IMR-90 (cell line): ENCODE measurements around the gene RMND5A. TPM values are rescaled to one million over a fixed set of nuclear protein-coding genes. Genes with fewer than 3 reads are reported as not detected.

Experiments
- ATAC-seq: fragments of 200-7000 bp; cut with Tn5 transposase; 2 replicates; pipeline ENCODE4 v1.9.1; 2020; ENCODE audit warnings: low read depth, mild to moderate bottlenecking, moderate library complexity
- BruUV-seq: library from RNA; stranded (reverse); fragments of 400-500 nt; replicated peaks from 2 replicates; lab custom pipeline; 2021; lab: Mats Ljungman, UMichigan
- CTCF ChIA-PET: fragments of 300-600 bp; formaldehyde crosslinking; extraction: SDS; loops from one replicate; lab custom pipeline; 2021; ENCODE audit warnings: antibody characterized with exemption; lab: Yijun Ruan, JAX
- POLR2A ChIA-PET: fragments of 300-600 bp; sonication (Branson Sonifier 250); formaldehyde crosslinking; loops from one replicate; lab custom pipeline; 2022; ENCODE audit warnings: antibody characterized with exemption; ENCODE audit not compliant: unreplicated experiment; lab: Charles Lee
- DNase-seq: peaks from one replicate; pipeline ENCODE4 v3.0.0; 2013
- H2AFZ ChIP-seq: replicated peaks from 2 replicates; pipeline ENCODE3; 2013; ENCODE audit warnings: low read length, mild to moderate bottlenecking; ENCODE audit not compliant: poor library complexity
- H2AK5ac ChIP-seq: 2 replicates; pipeline ENCODE4 v1.6.1; 2013; ENCODE audit warnings: low read depth, low read length, inconsistent platforms
- H2AK9ac ChIP-seq: replicated peaks from 2 replicates; pipeline ENCODE3; 2013; ENCODE audit warnings: mild to moderate bottlenecking, low read depth, low read length, moderate library complexity; ENCODE audit not compliant: poor library complexity
- H2BK120ac ChIP-seq: 2 replicates; pipeline ENCODE4 v1.6.1; 2013; ENCODE audit warnings: low read depth, low read length, inconsistent platforms
- H2BK15ac ChIP-seq: 3 replicates; pipeline ENCODE4 v1.6.1; 2013; ENCODE audit warnings: low read depth, low read length, inconsistent platforms
- H2BK20ac ChIP-seq: 2 replicates; pipeline ENCODE4 v1.6.1; 2013; ENCODE audit warnings: low read depth, mild to moderate bottlenecking, inconsistent platforms, low read length, moderate library complexity
- H2BK5ac ChIP-seq: 2 replicates; pipeline ENCODE4 v1.6.1; 2013; ENCODE audit warnings: mild to moderate bottlenecking, low read depth, low read length, inconsistent platforms; ENCODE audit not compliant: poor library complexity, severe bottlenecking
- H3K14ac ChIP-seq: replicated peaks from 2 replicates; pipeline ENCODE4 v1.6.1; 2013; ENCODE audit warnings: low read depth, low read length, inconsistent platforms
- H3K18ac ChIP-seq: 2 replicates; pipeline ENCODE4 v1.6.1; 2013; ENCODE audit warnings: low read depth, low read length, control low read depth
- H3K23ac ChIP-seq: 2 replicates; pipeline ENCODE4 v1.6.1; 2013; ENCODE audit warnings: low read depth, low read length, inconsistent platforms
- H3K27ac ChIP-seq: 2 replicates; pipeline ENCODE4 v1.5.1; 2013; ENCODE audit warnings: mild to moderate bottlenecking, control low read depth, low read length; ENCODE audit not compliant: insufficient read depth
- H3K27me3 ChIP-seq: 2 replicates; pipeline ENCODE4 v1.6.1; 2013; ENCODE audit warnings: low read length; ENCODE audit not compliant: control insufficient read depth, insufficient read depth
- H3K36me3 ChIP-seq: 2 replicates; pipeline ENCODE4 v1.6.1; 2013; ENCODE audit warnings: low read length, mixed read lengths; ENCODE audit not compliant: control insufficient read depth, insufficient read depth
- H3K4ac ChIP-seq: 2 replicates; pipeline ENCODE4 v1.6.1; 2013; ENCODE audit warnings: low read depth, low read length, inconsistent platforms
- H3K4me1 ChIP-seq: 2 replicates; pipeline ENCODE4 v1.6.1; 2013; ENCODE audit warnings: low read length, mixed read lengths; ENCODE audit not compliant: control insufficient read depth, insufficient read depth
- H3K4me2 ChIP-seq: 2 replicates; pipeline ENCODE4 v1.6.1; 2013; ENCODE audit warnings: low read depth, mild to moderate bottlenecking, control low read depth, low read length, moderate library complexity
- H3K4me3 ChIP-seq: 2 replicates; pipeline ENCODE4 v1.5.1; 2013; ENCODE audit warnings: low read depth, mild to moderate bottlenecking, control low read depth, low read length, moderate library complexity; ENCODE audit not compliant: insufficient read depth
- H3K56ac ChIP-seq: 2 replicates; pipeline ENCODE4 v1.6.1; 2013; ENCODE audit warnings: low read length, inconsistent platforms; ENCODE audit not compliant: insufficient read depth; ENCODE audit errors: extremely low read depth
- H3K79me1 ChIP-seq, 2 experiments: 2 replicates each; pipeline ENCODE4 v1.6.1; 2013; ENCODE audit warnings: low read length in 2 of 2, inconsistent platforms in 1 of 2, low read depth in 1 of 2
- H3K9ac ChIP-seq: 2 replicates; pipeline ENCODE4 v1.6.1; 2013; ENCODE audit warnings: low read depth, low read length, control low read depth
- H3K9me1 ChIP-seq: 2 replicates; pipeline ENCODE4 v1.6.1; 2013; ENCODE audit warnings: low read length, inconsistent platforms; ENCODE audit not compliant: insufficient read depth
- H3K9me3 ChIP-seq: 2 replicates; pipeline ENCODE4 v1.6.1; 2013; ENCODE audit warnings: low read length; ENCODE audit not compliant: control insufficient read depth, insufficient read depth
- H4K20me1 ChIP-seq: 2 replicates; pipeline ENCODE4 v1.6.1; 2013; ENCODE audit warnings: low read length, inconsistent platforms; ENCODE audit not compliant: insufficient read depth
- H4K5ac ChIP-seq: 2 replicates; pipeline ENCODE4 v1.6.1; 2013; ENCODE audit warnings: mild to moderate bottlenecking, low read depth, low read length, control low read depth
- H4K8ac ChIP-seq, 2 experiments: 2 replicates each; pipeline ENCODE4 v1.6.1; 2013; ENCODE audit warnings: low read depth in 2 of 2, low read length in 2 of 2, control low read depth in 1 of 2, inconsistent platforms in 1 of 2
- H4K91ac ChIP-seq: 2 replicates; pipeline ENCODE4 v1.6.1; 2013; ENCODE audit warnings: low read depth, low read length, inconsistent platforms; ENCODE audit not compliant: insufficient read depth
- BHLHE40 ChIP-seq: fragments of 150-350 bp; IDR thresholded peaks from 2 replicates; pipeline ENCODE4 v1.6.1; 2016; ENCODE audit warnings: mild to moderate bottlenecking, low read depth, low read length
- MAFK ChIP-seq: IDR thresholded peaks from 2 replicates; pipeline ENCODE4 v1.6.1; 2012; ENCODE audit warnings: low read depth, low read length, improper control_type of control experiment
- SMC3 ChIP-seq: fragments of 150-350 bp; IDR thresholded peaks from 2 replicates; pipeline ENCODE4 v1.6.1; 2016; ENCODE audit warnings: low read depth, mild to moderate bottlenecking, antibody characterized with exemption, low read length, moderate library complexity
- dilution Hi-C: fragments of 300-500 bp; cut with HindIII; formaldehyde crosslinking; loops from one replicate; pipeline ENCODE4 v1.14.3; 2018; ENCODE audit warnings: low sequenced_read_pairs; ENCODE audit not compliant: unreplicated experiment
- in situ Hi-C: fragments of 300-500 bp; cut with MboI; formaldehyde crosslinking; loops from 3 replicates; pipeline ENCODE4 v1.14.3; 2019; ENCODE audit warnings: low sequenced_read_pairs, inconsistent platforms, mixed read lengths
- intact Hi-C: fragments of 100-400 bp; cut with micrococcal nuclease; formaldehyde crosslinking; loops from 2 replicates; pipeline ENCODE4 v1.10.0; 2022
- polyA plus RNA-seq, 3 experiments: library from polyadenylated mRNA; depleted of rRNA; stranded (reverse); fragments of >200 nt; gene quantifications; 2 replicates each; pipeline ENCODE4 v1.2.3, GENCODE V29; 2012; ENCODE audit warnings: low replicate concordance in 1 of 3
- total RNA-seq: library from RNA; depleted of rRNA; stranded (reverse); fragments of >200 nt; gene quantifications from 2 replicates; pipeline ENCODE4 v1.2.3, GENCODE V29; 2012

RMND5A gene
- total and polyA plus RNA-seq, 2 of the 4 experiments (the other 2 are of a cell fraction), result 5.1 to 16.0 TPM

- Histone ChIP-seq H2BK120ac (no peak overlapping the region), H3K18ac (no peak overlapping the region), H3K9me1 (no peaks in the 10 kb centered on the region), H3K23ac (no peak overlapping the region), H3K4me1 (no peaks in the 10 kb centered on the region), H3K9ac (no peak overlapping the region), H4K8ac (no peak overlapping the region), H4K91ac (no peak overlapping the region), H2BK15ac (no peak overlapping the region), H2AK9ac (no peak overlapping the region), H2BK5ac (no peak overlapping the region), H3K36me3 (no peaks in the 10 kb centered on the region), H3K79me1 (no peaks in the 10 kb centered on the region), H3K27me3 (no peaks in the 10 kb centered on the region), H4K20me1 (no peaks in the 10 kb centered on the region), H2AFZ (no peak overlapping the region), H2BK20ac (no peak overlapping the region), H3K4me2 (no peak overlapping the region), H4K5ac (no peak overlapping the region), H2AK5ac (no peak overlapping the region), H3K56ac (no peak overlapping the region), H3K4ac (no peak overlapping the region), H3K27ac (no peak overlapping the region), H3K14ac (no peak overlapping the region), H3K9me3 (peaks cover 3% of the 10 kb centered on the region; the same call in 1 of the 2 replicates), H3K4me3 (no peak overlapping the region)
- BruUV-seq, result no TSS peak
- no peak for DNase-seq
- in situ Hi-C loops, result no loop called here
- dilution Hi-C loops, result no loop called here
- ATAC-seq, result no peak
- ChIA-PET POLR2A (no interaction called here), CTCF (no interaction called here)
- intact Hi-C loops, result no loop called here
- TF ChIP-seq SMC3 (no peak), MAFK (no peak), BHLHE40 (no peak)
Observed at GRCh38 chr2:86697551-86698104, 22.5 kb upstream of the RMND5A start.
